Astrocyte (in vitro differentiated cells and primary cell): ENCODE data around the gene NFILZ. TPM values are rescaled to one million over a fixed set of nuclear protein-coding genes. Genes with fewer than 3 reads are reported as not detected.
A peak's percentile ranks its signal among the peaks of the same experiment; 100 is the strongest.

ENCODE experiments used
- DNase-seq: peaks from one replicate; pipeline ENCODE4 v3.0.0-alpha.2; 2010; ENCODE audit warnings: low read depth
- FAIRE-seq: peaks from 2 replicates; lab custom pipeline; 2011; peaks lifted over from hg19 to GRCh38; lab: Jason Lieb, UNC
- H2AFZ ChIP-seq: 2 replicates; pipeline ENCODE4 v1.6.0; 2012; ENCODE audit warnings: low read depth, low read length, inconsistent platforms
- H3K27ac ChIP-seq: 2 replicates; pipeline ENCODE4 v1.5.1; 2011; ENCODE audit warnings: low read depth, low read length, inconsistent platforms
- H3K27me3 ChIP-seq: 2 replicates; pipeline ENCODE4 v1.6.0; 2011; ENCODE audit warnings: low read length, inconsistent platforms; ENCODE audit not compliant: insufficient read depth
- H3K36me3 ChIP-seq: 2 replicates; pipeline ENCODE4 v1.5.1; 2011; ENCODE audit warnings: low read length, inconsistent platforms; ENCODE audit not compliant: insufficient read depth
- H3K4me1 ChIP-seq: 2 replicates; pipeline ENCODE4 v1.5.1; 2011; ENCODE audit warnings: low read length, inconsistent platforms; ENCODE audit not compliant: insufficient read depth
- H3K4me2 ChIP-seq: 2 replicates; pipeline ENCODE4 v1.6.0; 2012; ENCODE audit warnings: low read length, inconsistent platforms
- H3K4me3 ChIP-seq: 2 replicates; pipeline ENCODE4 v1.5.1; 2011; ENCODE audit warnings: low read depth, mild to moderate bottlenecking, low read length, inconsistent platforms; ENCODE audit not compliant: insufficient read depth
- H3K79me2 ChIP-seq: 2 replicates; pipeline ENCODE4 v1.6.0; 2012; ENCODE audit warnings: mild to moderate bottlenecking, low read length, inconsistent platforms; ENCODE audit not compliant: insufficient read depth
- H3K9ac ChIP-seq: 2 replicates; pipeline ENCODE4 v1.6.0; 2012; ENCODE audit warnings: mild to moderate bottlenecking, low read length, inconsistent platforms
- H3K9me3 ChIP-seq: 2 replicates; pipeline ENCODE4 v1.5.1; 2012; ENCODE audit warnings: low read depth, mild to moderate bottlenecking, low read length, inconsistent platforms; ENCODE audit not compliant: insufficient read depth
- H4K20me1 ChIP-seq: 2 replicates; pipeline ENCODE4 v1.6.0; 2012; ENCODE audit warnings: low read length, inconsistent platforms; ENCODE audit not compliant: insufficient read depth
- H3K27ac Mint-ChIP-seq: one replicate; pipeline ENCODE4 v1.8.0; 2021; ENCODE audit warnings: mild to moderate bottlenecking, mixed read lengths; ENCODE audit not compliant: unreplicated experiment
- H3K27me3 Mint-ChIP-seq: one replicate; pipeline ENCODE4 v1.8.0; 2021; ENCODE audit warnings: low read depth, mixed read lengths; ENCODE audit not compliant: unreplicated experiment
- H3K36me3 Mint-ChIP-seq: one replicate; pipeline ENCODE4 v1.8.0; 2021; ENCODE audit warnings: low read depth, mixed read lengths; ENCODE audit not compliant: unreplicated experiment
- H3K4me1 Mint-ChIP-seq: one replicate; pipeline ENCODE4 v1.8.0; 2021; ENCODE audit warnings: low read depth, mixed read lengths; ENCODE audit not compliant: unreplicated experiment
- H3K4me3 Mint-ChIP-seq: one replicate; pipeline ENCODE4 v1.8.0; 2021; ENCODE audit warnings: mild to moderate bottlenecking, moderate library complexity, mixed read lengths; ENCODE audit not compliant: unreplicated experiment
- H3K9me3 Mint-ChIP-seq: one replicate; pipeline ENCODE4 v1.8.0; 2021; ENCODE audit warnings: mild to moderate bottlenecking, mixed read lengths; ENCODE audit not compliant: unreplicated experiment
- EZH2 ChIP-seq: IDR thresholded peaks from 2 replicates; pipeline ENCODE4 v1.6.1; 2012; ENCODE audit warnings: mild to moderate bottlenecking, low read length, inconsistent platforms; ENCODE audit not compliant: insufficient read depth
- total RNA-seq: library from RNA; stranded (reverse); gene quantifications from 2 replicates; pipeline ENCODE4 v1.2.1, GENCODE V29; 2021
- TF ChIP-seq, protein P1 (sequence below): IDR thresholded peaks from 2 replicates; pipeline ENCODE4 v1.5.1; 2011; ENCODE audit warnings: low read depth, mild to moderate bottlenecking, inconsistent platforms, low read length, moderate library complexity; ENCODE audit not compliant: insufficient read depth

The NFILZ gene
- total RNA-seq, 1 donor from 2014 or later: not detected

DNA sequence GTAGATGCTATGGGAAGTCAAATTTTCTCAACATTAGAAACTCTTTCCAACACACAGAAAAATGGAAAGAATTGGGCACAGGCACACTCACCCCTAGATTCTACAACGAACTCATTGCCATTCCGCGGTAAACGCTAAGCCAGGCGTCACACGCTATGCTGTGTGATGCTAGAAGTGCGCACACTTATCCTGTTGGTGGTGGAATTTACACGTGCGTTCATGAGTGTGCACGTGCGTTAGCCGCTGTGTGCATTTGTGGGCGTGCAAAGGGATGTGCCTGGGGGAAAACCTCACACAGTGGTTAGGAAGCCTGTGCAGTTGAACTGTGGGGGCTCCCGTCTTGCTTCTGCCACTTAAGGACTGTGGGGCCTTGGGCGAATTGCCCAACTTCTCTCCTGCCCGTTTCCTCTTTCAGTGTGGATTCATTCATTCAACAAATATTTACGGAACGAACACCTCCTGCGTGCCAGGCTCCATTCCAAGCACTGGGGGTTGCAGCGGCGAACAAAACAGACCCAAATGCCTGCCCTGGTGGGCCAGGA is 7.7 kb downstream of the NFILZ start:
- Histone ChIP-seq H4K20me1 (no peaks in the 10 kb centered on the region), H3K27me3 (peaks cover 3% of the 10 kb centered on the region), H3K9ac (peak overlapping the region; percentile 29), H3K27ac (peak overlapping the region; percentile 57), H2AFZ (no peak overlapping the region), H3K4me1 (peaks cover 9% of the 10 kb centered on the region), H3K36me3 (no peaks in the 10 kb centered on the region), H3K4me2 (peak overlapping the region; percentile 77), H3K4me3 (no peak overlapping the region), H3K9me3 (no peaks in the 10 kb centered on the region), H3K79me2 (no peaks in the 10 kb centered on the region)
- Mint-ChIP-seq H3K36me3 (no peaks in the 10 kb centered on the region), H3K9me3 (peaks cover 2% of the 10 kb centered on the region), H3K27me3 (peaks cover 6% of the 10 kb centered on the region), H3K27ac (no peak overlapping the region), H3K4me3 (no peak overlapping the region), H3K4me1 (no peaks in the 10 kb centered on the region)
- FAIRE-seq (no peak), DNase-seq (peak; percentile 82)
- no peak for TF ChIP-seq EZH2

DNA sequence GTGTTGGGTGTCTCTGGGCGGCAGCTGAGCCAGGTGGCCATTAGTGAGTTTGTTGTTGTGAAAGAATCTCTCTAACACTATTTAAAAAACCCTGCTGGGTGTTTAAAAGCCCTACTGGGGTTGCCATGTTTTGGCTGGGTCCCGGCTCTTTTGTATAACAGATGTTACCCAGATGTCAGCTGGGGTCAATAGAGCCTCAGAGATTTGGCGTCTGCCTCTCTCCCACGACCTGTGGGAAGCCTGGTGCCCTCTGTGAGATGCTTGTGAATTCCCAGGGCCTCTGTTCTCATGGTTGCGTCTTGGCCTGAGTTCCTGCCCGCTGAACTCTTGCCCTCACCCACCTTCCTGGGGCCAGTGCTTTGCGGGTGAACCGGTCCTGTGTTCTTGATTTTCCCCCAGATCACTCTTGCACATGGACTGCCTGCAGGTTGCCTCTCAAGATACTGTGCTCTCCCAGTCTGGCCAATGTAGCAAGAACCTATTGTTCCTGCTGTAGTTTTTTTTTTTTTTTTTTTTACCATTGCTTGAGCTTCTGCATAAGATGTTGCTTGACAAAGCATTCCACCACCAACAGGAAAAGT is 9.5 kb downstream of the NFILZ start:
- Histone ChIP-seq H3K27ac (no peak overlapping the region), H3K27me3 (peaks cover 3% of the 10 kb centered on the region), H3K36me3 (no peaks in the 10 kb centered on the region), H3K79me2 (no peaks in the 10 kb centered on the region), H3K4me3 (no peak overlapping the region), H3K4me1 (peaks cover 9% of the 10 kb centered on the region), H2AFZ (no peak overlapping the region), H4K20me1 (no peaks in the 10 kb centered on the region), H3K4me2 (no peak overlapping the region), H3K9ac (no peak overlapping the region), H3K9me3 (no peaks in the 10 kb centered on the region)
- H3K36me3 Mint-ChIP-seq: no peaks in the 10 kb centered on the region
- no peak for DNase-seq
- TF ChIP-seq EZH2: no peak
- TF ChIP-seq, protein P1, sequence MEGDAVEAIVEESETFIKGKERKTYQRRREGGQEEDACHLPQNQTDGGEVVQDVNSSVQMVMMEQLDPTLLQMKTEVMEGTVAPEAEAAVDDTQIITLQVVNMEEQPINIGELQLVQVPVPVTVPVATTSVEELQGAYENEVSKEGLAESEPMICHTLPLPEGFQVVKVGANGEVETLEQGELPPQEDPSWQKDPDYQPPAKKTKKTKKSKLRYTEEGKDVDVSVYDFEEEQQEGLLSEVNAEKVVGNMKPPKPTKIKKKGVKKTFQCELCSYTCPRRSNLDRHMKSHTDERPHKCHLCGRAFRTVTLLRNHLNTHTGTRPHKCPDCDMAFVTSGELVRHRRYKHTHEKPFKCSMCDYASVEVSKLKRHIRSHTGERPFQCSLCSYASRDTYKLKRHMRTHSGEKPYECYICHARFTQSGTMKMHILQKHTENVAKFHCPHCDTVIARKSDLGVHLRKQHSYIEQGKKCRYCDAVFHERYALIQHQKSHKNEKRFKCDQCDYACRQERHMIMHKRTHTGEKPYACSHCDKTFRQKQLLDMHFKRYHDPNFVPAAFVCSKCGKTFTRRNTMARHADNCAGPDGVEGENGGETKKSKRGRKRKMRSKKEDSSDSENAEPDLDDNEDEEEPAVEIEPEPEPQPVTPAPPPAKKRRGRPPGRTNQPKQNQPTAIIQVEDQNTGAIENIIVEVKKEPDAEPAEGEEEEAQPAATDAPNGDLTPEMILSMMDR: no peak
- no peaks in the 10 kb centered on the region for H3K4me1 Mint-ChIP-seq
- H3K27me3 Mint-ChIP-seq: peaks cover 10% of the 10 kb centered on the region
- H3K4me3 Mint-ChIP-seq: no peak overlapping the region
- no peak for FAIRE-seq
- H3K9me3 Mint-ChIP-seq: peaks cover 2% of the 10 kb centered on the region
- no peak overlapping the region for H3K27ac Mint-ChIP-seq

DNA sequence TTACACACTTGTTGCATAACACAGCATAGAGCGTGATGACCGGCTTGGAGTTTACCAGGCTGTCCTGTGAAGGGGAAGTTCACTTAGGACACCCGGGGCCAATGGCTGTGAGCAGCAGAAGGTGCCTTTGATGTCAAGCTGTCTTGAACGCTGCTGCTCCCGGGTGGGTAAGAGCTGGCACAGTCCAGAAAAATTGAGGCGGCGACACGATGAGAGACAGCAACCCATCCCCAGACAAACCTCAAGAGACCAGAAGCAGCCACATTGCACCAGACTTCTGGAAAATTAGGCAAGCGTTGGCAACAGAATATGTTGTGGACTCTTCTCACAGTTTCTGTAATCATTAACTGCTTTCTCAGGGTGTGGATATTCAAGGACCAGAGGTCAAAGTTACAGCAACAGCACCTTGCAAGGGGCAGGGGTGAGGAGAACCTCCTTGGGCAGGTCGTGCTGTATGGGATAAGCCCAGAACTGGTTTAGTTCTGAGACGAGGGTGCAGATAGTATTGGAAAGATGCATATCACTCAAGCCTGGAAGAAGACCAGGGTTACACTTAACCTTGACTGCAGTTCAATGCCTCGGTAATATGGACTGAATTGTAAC is 10.1 kb downstream of the NFILZ start:
- Histone ChIP-seq H3K27me3 (peaks cover 3% of the 10 kb centered on the region), H3K9me3 (no peaks in the 10 kb centered on the region), H3K4me2 (no peak overlapping the region), H4K20me1 (no peaks in the 10 kb centered on the region), H3K27ac (no peak overlapping the region), H3K79me2 (no peaks in the 10 kb centered on the region), H2AFZ (no peak overlapping the region), H3K9ac (no peak overlapping the region), H3K36me3 (no peaks in the 10 kb centered on the region), H3K4me1 (peaks cover 9% of the 10 kb centered on the region), H3K4me3 (no peak overlapping the region)
- peaks cover 11% of the 10 kb centered on the region for H3K27me3 Mint-ChIP-seq
- H3K36me3 Mint-ChIP-seq: no peaks in the 10 kb centered on the region
- TF ChIP-seq, protein P1: no peak
- TF ChIP-seq EZH2: no peak
- DNase-seq (no peak), FAIRE-seq (no peak)
- H3K4me1 Mint-ChIP-seq: no peaks in the 10 kb centered on the region
- no peak overlapping the region for H3K27ac Mint-ChIP-seq
- peaks cover 2% of the 10 kb centered on the region for H3K9me3 Mint-ChIP-seq
- no peak overlapping the region for H3K4me3 Mint-ChIP-seq
